H9 (cell line): ENCODE measurements around the gene CNGB1. TPM values are rescaled to one million over a fixed set of nuclear protein-coding genes. Genes with fewer than 3 reads are reported as not detected.

Source experiments
- DNase-seq: peaks from one replicate; pipeline ENCODE4 v3.0.0-alpha.2; 2017
- H2AFZ ChIP-seq: one replicate; pipeline ENCODE4 v1.6.1; 2013; ENCODE audit warnings: mild to moderate bottlenecking, low read length, control low read depth, moderate library complexity
- H2AK5ac ChIP-seq: 2 replicates; pipeline ENCODE4 v1.6.1; 2013; ENCODE audit warnings: low read length, control low read depth, mixed read lengths; ENCODE audit not compliant: insufficient read length
- H2BK120ac ChIP-seq: one replicate; pipeline ENCODE4 v1.6.1; 2013; ENCODE audit warnings: low read depth, mild to moderate bottlenecking, low read length, control low read depth, inconsistent platforms; ENCODE audit not compliant: poor library complexity, severe bottlenecking
- H2BK12ac ChIP-seq: 2 replicates; pipeline ENCODE4 v1.6.1; 2013; ENCODE audit warnings: low read length, control low read depth, mixed read lengths, low read depth; ENCODE audit not compliant: insufficient read length
- H2BK15ac ChIP-seq: 2 replicates; pipeline ENCODE4 v1.6.1; 2013; ENCODE audit warnings: low read depth, low read length, control low read depth
- H2BK20ac ChIP-seq: one replicate; pipeline ENCODE4 v1.6.1; 2013; ENCODE audit warnings: low read depth, mild to moderate bottlenecking, low read length, control low read depth, inconsistent platforms; ENCODE audit not compliant: poor library complexity, severe bottlenecking
- H2BK5ac ChIP-seq: 2 replicates; pipeline ENCODE4 v1.6.1; 2013; ENCODE audit warnings: low read length, control low read depth, mixed read lengths; ENCODE audit not compliant: insufficient read length
- H3K14ac ChIP-seq: 2 replicates; pipeline ENCODE4 v1.6.1; 2013; ENCODE audit warnings: low read length, control low read depth; ENCODE audit not compliant: insufficient read depth
- H3K18ac ChIP-seq: 2 replicates; pipeline ENCODE4 v1.6.1; 2013; ENCODE audit warnings: low read depth, mild to moderate bottlenecking, mixed read lengths, low read length, control low read depth; ENCODE audit not compliant: insufficient read length
- H3K23ac ChIP-seq: 2 replicates; pipeline ENCODE4 v1.6.1; 2013; ENCODE audit warnings: low read length, control low read depth, mixed read lengths, low read depth; ENCODE audit not compliant: insufficient read length
- H3K23me2 ChIP-seq: 2 replicates; pipeline ENCODE4 v1.6.1; 2013; ENCODE audit warnings: low read depth, mild to moderate bottlenecking, mixed read lengths, low read length, control low read depth; ENCODE audit not compliant: insufficient read length, poor library complexity, severe bottlenecking
- H3K27ac ChIP-seq: 2 replicates; pipeline ENCODE4 v1.5.1; 2013; ENCODE audit warnings: low read length, control low read depth, mixed read lengths, low read depth; ENCODE audit not compliant: insufficient read length
- H3K27me3 ChIP-seq: 2 replicates; pipeline ENCODE4 v1.6.1; 2013; ENCODE audit warnings: low read length, control low read depth, inconsistent platforms; ENCODE audit not compliant: insufficient read depth
- H3K4ac ChIP-seq: 2 replicates; pipeline ENCODE4 v1.6.1; 2013; ENCODE audit warnings: low read depth, mild to moderate bottlenecking, control low read depth, inconsistent platforms, low read length, moderate library complexity
- H3K4me1 ChIP-seq: 2 replicates; pipeline ENCODE4 v1.6.1; 2013; ENCODE audit warnings: low read length, control low read depth, inconsistent platforms; ENCODE audit not compliant: insufficient read depth
- H3K4me2 ChIP-seq: 2 replicates; pipeline ENCODE4 v1.6.1; 2013; ENCODE audit warnings: low read length, control low read depth, mixed read lengths; ENCODE audit not compliant: insufficient read length, insufficient read depth
- H3K56ac ChIP-seq: 2 replicates; pipeline ENCODE4 v1.6.1; 2013; ENCODE audit warnings: low read depth, mild to moderate bottlenecking, mixed read lengths, low read length, control low read depth; ENCODE audit not compliant: insufficient read length
- H3K79me1 ChIP-seq: 2 replicates; pipeline ENCODE4 v1.6.1; 2013; ENCODE audit warnings: low read depth, mild to moderate bottlenecking, moderate library complexity, low read length, control low read depth, inconsistent platforms; ENCODE audit not compliant: insufficient read depth, poor library complexity, severe bottlenecking
- H3K79me2 ChIP-seq: 2 replicates; pipeline ENCODE4 v1.6.1; 2013; ENCODE audit warnings: low read length, control low read depth, inconsistent platforms; ENCODE audit not compliant: insufficient read depth
- H3K9ac ChIP-seq: 2 replicates; pipeline ENCODE4 v1.6.1; 2013; ENCODE audit warnings: low read length, control low read depth, mixed read lengths; ENCODE audit not compliant: insufficient read length; ENCODE audit errors: extremely low read depth
- H3K9me3 ChIP-seq: one replicate; pipeline ENCODE4 v1.6.1; 2013; ENCODE audit warnings: low read depth, low read length, inconsistent platforms; ENCODE audit not compliant: control insufficient read depth
- H3T11ph ChIP-seq: one replicate; pipeline ENCODE4 v1.6.1; 2013; ENCODE audit warnings: mild to moderate bottlenecking, low read length, control low read depth, inconsistent platforms
- H4K20me1 ChIP-seq: one replicate; pipeline ENCODE4 v1.6.1; 2013; ENCODE audit not compliant: control insufficient read depth, insufficient read length, insufficient read depth
- H4K5ac ChIP-seq: 2 replicates; pipeline ENCODE4 v1.6.1; 2013; ENCODE audit warnings: low read depth, mild to moderate bottlenecking, mixed read lengths, low read length, control low read depth; ENCODE audit not compliant: insufficient read length
- H4K8ac ChIP-seq: replicated peaks from 2 replicates; pipeline ENCODE4 v1.6.1; 2013; ENCODE audit warnings: low read length, control low read depth, mixed read lengths, low read depth; ENCODE audit not compliant: insufficient read length
- H4K91ac ChIP-seq: 2 replicates; pipeline ENCODE4 v1.6.1; 2013; ENCODE audit warnings: low read depth, mild to moderate bottlenecking, moderate library complexity, mixed read lengths, low read length, control low read depth; ENCODE audit not compliant: insufficient read length
- H3K27ac Mint-ChIP-seq, 3 experiments: 2 replicates in 2 of 3; 3 replicates in 1 of 3; pipeline ENCODE4 v1.8.0; 2020 to 2021; ENCODE audit warnings: mixed read lengths in 3 of 3, mild to moderate bottlenecking in 1 of 3, moderate library complexity in 1 of 3
- H3K27me3 Mint-ChIP-seq: 2 replicates; pipeline ENCODE4 v1.8.0; 2021; ENCODE audit warnings: low read depth, mild to moderate bottlenecking, moderate library complexity, mixed read lengths
- H3K36me3 Mint-ChIP-seq, 3 experiments: 2 replicates in 2 of 3; 3 replicates in 1 of 3; pipeline ENCODE4 v1.8.0; 2020 to 2021; ENCODE audit warnings: low read depth in 3 of 3, mixed read lengths in 3 of 3; ENCODE audit not compliant: insufficient read depth in 1 of 3
- H3K4me1 Mint-ChIP-seq, 2 experiments: 2 replicates each; pipeline ENCODE4 v1.8.0; 2020; ENCODE audit warnings: mixed read lengths in 2 of 2
- H3K4me3 Mint-ChIP-seq, 2 experiments: 2 replicates in 1 of 2; 3 replicates in 1 of 2; pipeline ENCODE4 v1.8.0; 2020 to 2021; ENCODE audit warnings: mild to moderate bottlenecking in 2 of 2, mixed read lengths in 2 of 2, moderate library complexity in 1 of 2
- H3K9me3 Mint-ChIP-seq, 2 experiments: 2 replicates in 1 of 2; 3 replicates in 1 of 2; pipeline ENCODE4 v1.8.0; 2020; ENCODE audit warnings: mild to moderate bottlenecking in 2 of 2, mixed read lengths in 2 of 2, moderate library complexity in 1 of 2
- WGBS: extraction: QIAGEN DNeasy Blood & Tissue Kit; methylation state at CpG from one replicate; pipeline ENCODE4 v1.1.7; 2013; ENCODE audit warnings: missing lambda C conversion rate, low lambda C conversion rate, mixed read lengths; ENCODE audit not compliant: insufficient read length; ENCODE audit errors: extremely low coverage; 5-methylcytosine and 5-hydroxymethylcytosine counted together
- total RNA-seq: library from RNA; stranded (reverse); gene quantifications from 2 replicates; pipeline ENCODE4 v1.2.1, GENCODE V29; 2021
- TF ChIP-seq, protein P1 (sequence below): fragments of 200-600 bp; sonication (generic); conservative IDR thresholded peaks from 3 replicates; pipeline ENCODE4 v1.8.0; 2021; ENCODE audit warnings: antibody characterized with exemption, mild to moderate bottlenecking

Gene CNGB1
- total RNA-seq, 1 experiment from 2014 or later: not detected

DNA sequence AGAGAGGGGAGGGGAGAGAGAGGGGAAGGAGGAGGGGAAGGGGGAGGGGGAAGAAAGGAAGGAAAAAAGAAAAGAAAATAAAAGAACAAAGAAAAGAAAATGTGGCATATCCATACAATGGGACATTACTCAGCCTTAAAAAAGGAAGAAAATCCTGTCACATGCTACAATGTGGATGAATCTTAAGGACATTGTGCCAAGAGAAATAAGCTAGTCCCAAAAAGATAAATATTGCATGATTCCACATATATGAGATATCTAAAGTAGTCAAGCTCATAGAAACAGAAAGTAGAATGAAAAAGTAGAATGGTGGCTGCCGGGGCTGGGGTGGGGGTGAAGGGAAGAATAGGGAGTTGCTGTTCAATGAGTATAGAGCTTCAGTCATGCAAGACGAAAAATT lies 40.4 kb downstream of the CNGB1 start:
- H3K27ac ChIP-seq: no peak overlapping the region
- H2BK120ac ChIP-seq: no peak overlapping the region
- WGBS: no CpG with 5 or more reads among the region's 2 CpGs

More for the DNA sequence above, 40.4 kb downstream of the CNGB1 start:
- no peak overlapping the region for H3K4me2 ChIP-seq
- no peak for DNase-seq
- Mint-ChIP-seq H3K27ac (no peak overlapping the region), H3K27me3 (no peaks in the 10 kb centered on the region; the same call in 1 of the 2 replicates), H3K4me3 (no peak overlapping the region), H3K9me3 (peaks cover 3 to 8% of the 10 kb centered on the region in 2 experiments; a peak in 4 of 5 replicates), H3K4me1 (no peaks in the 10 kb centered on the region), H3K36me3 (no peaks in the 10 kb centered on the region)
- no peaks in the 10 kb centered on the region for H3K27me3 ChIP-seq
- H3K9ac ChIP-seq: no peak overlapping the region
- no peak overlapping the region for H2BK15ac ChIP-seq
- H3K4ac ChIP-seq: no peak overlapping the region
- no peak overlapping the region for H3K14ac ChIP-seq
- no peak overlapping the region for H2BK5ac ChIP-seq
- H3K9me3 ChIP-seq: no peaks in the 10 kb centered on the region
- no peaks in the 10 kb centered on the region for H3K23me2 ChIP-seq
- H3K23ac ChIP-seq: no peak overlapping the region
- no peak overlapping the region for H2BK20ac ChIP-seq
- H4K8ac ChIP-seq: no peak overlapping the region
- H2BK12ac ChIP-seq: no peak overlapping the region
- no peak overlapping the region for H4K91ac ChIP-seq
- no peak overlapping the region for H3T11ph ChIP-seq
- TF ChIP-seq, protein P1, sequence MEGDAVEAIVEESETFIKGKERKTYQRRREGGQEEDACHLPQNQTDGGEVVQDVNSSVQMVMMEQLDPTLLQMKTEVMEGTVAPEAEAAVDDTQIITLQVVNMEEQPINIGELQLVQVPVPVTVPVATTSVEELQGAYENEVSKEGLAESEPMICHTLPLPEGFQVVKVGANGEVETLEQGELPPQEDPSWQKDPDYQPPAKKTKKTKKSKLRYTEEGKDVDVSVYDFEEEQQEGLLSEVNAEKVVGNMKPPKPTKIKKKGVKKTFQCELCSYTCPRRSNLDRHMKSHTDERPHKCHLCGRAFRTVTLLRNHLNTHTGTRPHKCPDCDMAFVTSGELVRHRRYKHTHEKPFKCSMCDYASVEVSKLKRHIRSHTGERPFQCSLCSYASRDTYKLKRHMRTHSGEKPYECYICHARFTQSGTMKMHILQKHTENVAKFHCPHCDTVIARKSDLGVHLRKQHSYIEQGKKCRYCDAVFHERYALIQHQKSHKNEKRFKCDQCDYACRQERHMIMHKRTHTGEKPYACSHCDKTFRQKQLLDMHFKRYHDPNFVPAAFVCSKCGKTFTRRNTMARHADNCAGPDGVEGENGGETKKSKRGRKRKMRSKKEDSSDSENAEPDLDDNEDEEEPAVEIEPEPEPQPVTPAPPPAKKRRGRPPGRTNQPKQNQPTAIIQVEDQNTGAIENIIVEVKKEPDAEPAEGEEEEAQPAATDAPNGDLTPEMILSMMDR: no peak
- H3K56ac ChIP-seq: no peak overlapping the region
- H3K79me2 ChIP-seq: no peaks in the 10 kb centered on the region
- H3K79me1 ChIP-seq: no peaks in the 10 kb centered on the region
- no peaks in the 10 kb centered on the region for H4K20me1 ChIP-seq
- no peak overlapping the region for H4K5ac ChIP-seq
- H2AK5ac ChIP-seq: no peak overlapping the region
- no peak overlapping the region for H3K18ac ChIP-seq
- H3K4me1 ChIP-seq: no peaks in the 10 kb centered on the region
- no peak overlapping the region for H2AFZ ChIP-seq
